ENCODE measurements around the gene TGFBR2. TPM values are rescaled to one million over a fixed set of nuclear protein-coding genes. Genes with fewer than 3 reads are reported as not detected.

Gene TGFBR2
- total and polyA plus RNA-seq, 10 of the 15 experiments (the other 5 are each of a cell fraction or from before 2014, with no cell fraction given) = 0.02 to 0.98 (median 0.18) TPM; not detected in 1

GRCh38 chr3:30604558-30604957 is 1.8 kb upstream of the TGFBR2 start:
- RAD21 ChIA-PET (ENCODE audit: unreplicated experiment) = no interaction called here
- no peak for FAIRE-seq
- in situ Hi-C loops (cut with MboI) = no loop called here

DNA sequence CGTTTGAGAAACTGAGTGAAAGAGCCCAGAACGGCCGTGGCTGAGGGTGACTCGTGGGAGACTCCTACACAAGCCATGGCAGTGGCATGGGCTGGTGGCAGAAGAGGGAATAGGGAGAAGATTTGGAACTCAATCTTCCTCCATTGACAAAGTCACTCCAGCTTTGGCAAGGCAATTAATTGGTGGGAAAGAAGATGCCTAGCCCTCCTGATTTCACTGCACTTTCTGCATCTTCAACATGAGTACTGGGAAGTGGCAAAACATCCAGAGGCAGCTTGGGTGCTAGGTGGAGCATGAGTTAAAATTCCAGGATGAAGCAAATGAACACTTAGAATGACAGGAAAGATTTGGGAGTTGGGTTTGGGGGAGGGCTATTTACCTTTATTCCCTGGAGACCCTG is 1.4 kb upstream of the TGFBR2 start:
- intact Hi-C loops (cut with micrococcal nuclease; ENCODE audit: unreplicated experiment) = no loop called here
- ATAC-seq = no peak
- no peak for DNase-seq (ENCODE audit: low read depth, low spot score)
- no peaks in the 10 kb centered on the region for H3K4me1 ChIP-seq (ENCODE audit: control insufficient read depth, insufficient read depth, low read length)
- H3K4me2 ChIP-seq (ENCODE audit: control insufficient read depth, insufficient read depth) = no peak overlapping the region
- RAD21 ChIA-PET (ENCODE audit: unreplicated experiment) = no interaction called here
- in situ Hi-C loops (cut with MboI) = no loop called here
- peaks cover 0 to 21% of the 10 kb centered on the region in 2 experiments; a peak in 3 of 4 replicates for H3K27me3 ChIP-seq (replicated peaks in 1 of 2; ENCODE audit: control insufficient read depth in 2 of 2, insufficient read depth in 2 of 2, low read length in 1 of 2)
- no peaks in the 10 kb centered on the region for H4K20me1 ChIP-seq (ENCODE audit: control insufficient read depth, insufficient read depth)
- H3K27ac ChIP-seq (ENCODE audit: control insufficient read depth, insufficient read depth) = no peak overlapping the region
- POLR2A ChIA-PET = interaction anchor here (0.6 kb wide), 1 partner anchor 16 kb away, joined by 3 read pairs; no protein-coding TSS in a partner anchor
- no peaks in the 10 kb centered on the region; the same call in 2 of the 3 replicates for H3K9me3 ChIP-seq (replicated peaks; ENCODE audit: control insufficient read depth, insufficient read depth, low read length)
- 18% methylated on average over 4 of the region's 4 CpGs for WGBS (ENCODE audit: insufficient coverage, insufficient replicate concordance, low lambda C conversion rate, missing lambda C conversion rate)
- no peak overlapping the region for H3K9ac ChIP-seq (ENCODE audit: control insufficient read depth, insufficient read depth, low read length)
- BruUV-seq (replicated peaks) = no TSS peak
- no peaks in the 10 kb centered on the region for H3K79me2 ChIP-seq (ENCODE audit: control insufficient read depth, insufficient read depth, low read length)
- CTCF ChIA-PET = no interaction called here
- H3K4me3 ChIP-seq = no peak overlapping the region
- H3K36me3 ChIP-seq (ENCODE audit: control insufficient read depth in 2 of 2, insufficient read depth in 2 of 2, low read length in 1 of 2) = no peaks in the 10 kb centered on the region
- H2AFZ ChIP-seq (ENCODE audit: control insufficient read depth, low read depth, low read length) = no peak overlapping the region
- SMC1A ChIA-PET (ENCODE audit: uncharacterized antibody, unreplicated experiment) = interaction anchor here (0.7 kb wide), 1 partner anchor 9 kb away, joined by 3 read pairs; no protein-coding TSS in a partner anchor
- FAIRE-seq = no peak
- TF ChIP-seq, protein P1, sequence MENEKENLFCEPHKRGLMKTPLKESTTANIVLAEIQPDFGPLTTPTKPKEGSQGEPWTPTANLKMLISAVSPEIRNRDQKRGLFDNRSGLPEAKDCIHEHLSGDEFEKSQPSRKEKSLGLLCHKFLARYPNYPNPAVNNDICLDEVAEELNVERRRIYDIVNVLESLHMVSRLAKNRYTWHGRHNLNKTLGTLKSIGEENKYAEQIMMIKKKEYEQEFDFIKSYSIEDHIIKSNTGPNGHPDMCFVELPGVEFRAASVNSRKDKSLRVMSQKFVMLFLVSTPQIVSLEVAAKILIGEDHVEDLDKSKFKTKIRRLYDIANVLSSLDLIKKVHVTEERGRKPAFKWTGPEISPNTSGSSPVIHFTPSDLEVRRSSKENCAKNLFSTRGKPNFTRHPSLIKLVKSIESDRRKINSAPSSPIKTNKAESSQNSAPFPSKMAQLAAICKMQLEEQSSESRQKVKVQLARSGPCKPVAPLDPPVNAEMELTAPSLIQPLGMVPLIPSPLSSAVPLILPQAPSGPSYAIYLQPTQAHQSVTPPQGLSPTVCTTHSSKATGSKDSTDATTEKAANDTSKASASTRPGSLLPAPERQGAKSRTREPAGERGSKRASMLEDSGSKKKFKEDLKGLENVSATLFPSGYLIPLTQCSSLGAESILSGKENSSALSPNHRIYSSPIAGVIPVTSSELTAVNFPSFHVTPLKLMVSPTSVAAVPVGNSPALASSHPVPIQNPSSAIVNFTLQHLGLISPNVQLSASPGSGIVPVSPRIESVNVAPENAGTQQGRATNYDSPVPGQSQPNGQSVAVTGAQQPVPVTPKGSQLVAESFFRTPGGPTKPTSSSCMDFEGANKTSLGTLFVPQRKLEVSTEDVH (IDR thresholded peaks at IDR 0.05; ENCODE audit: low read depth, partially characterized antibody) = no peak
- no peak for TF ChIP-seq MTA2 (IDR thresholded peaks at IDR 0.05; ENCODE audit: low read depth)
- TF ChIP-seq BCL11A (IDR thresholded peaks at IDR 0.05; ENCODE audit: low read depth, low read length) = no peak
- TF ChIP-seq STAT3 (IDR thresholded peaks at IDR 0.05; ENCODE audit: low read depth, low read length) = no peak
- TF ChIP-seq ATF7 (IDR thresholded peaks at IDR 0.05; ENCODE audit: low read depth) = no peak
- no peak for TF ChIP-seq NBN (IDR thresholded peaks at IDR 0.05)
- TF ChIP-seq MLLT1 (IDR thresholded peaks at IDR 0.05) = no peak
- TF ChIP-seq CREM (IDR thresholded peaks at IDR 0.05; ENCODE audit: low read depth) = no peak

More at GRCh38 chr3:30604558-30604957, 1.8 kb upstream of the TGFBR2 start:
- no peaks in the 10 kb centered on the region for H3K79me2 ChIP-seq (ENCODE audit: control insufficient read depth, insufficient read depth, low read length)
- SMC1A ChIA-PET (ENCODE audit: uncharacterized antibody, unreplicated experiment) = interaction anchor here (0.7 kb wide), 1 partner anchor 8 kb away, joined by 3 read pairs; no protein-coding TSS in a partner anchor
- POLR2A ChIA-PET = interaction anchor here (0.6 kb wide), 1 partner anchor 17 kb away, joined by 3 read pairs; no protein-coding TSS in a partner anchor
- 34% methylated on average over 5 of the region's 5 CpGs for WGBS (ENCODE audit: insufficient coverage, insufficient replicate concordance, low lambda C conversion rate, missing lambda C conversion rate)
- no peaks in the 10 kb centered on the region for H3K4me1 ChIP-seq (ENCODE audit: control insufficient read depth, insufficient read depth, low read length)
- H3K9ac ChIP-seq (ENCODE audit: control insufficient read depth, insufficient read depth, low read length) = no peak overlapping the region
- H3K4me3 ChIP-seq = no peak overlapping the region
- no peak overlapping the region for H3K4me2 ChIP-seq (ENCODE audit: control insufficient read depth, insufficient read depth)
- ATAC-seq = no peak
- no peak for TF ChIP-seq CHD4 (IDR thresholded peaks at IDR 0.05)
- TF ChIP-seq ZNF24 (IDR thresholded peaks at IDR 0.05) = peak; percentile 50; the same call in 1 of the 2 replicates
- H4K20me1 ChIP-seq (ENCODE audit: control insufficient read depth, insufficient read depth) = no peaks in the 10 kb centered on the region
- BruUV-seq (replicated peaks) = no TSS peak
- DNase-seq (ENCODE audit: low read depth, low spot score) = no peak
- no peak overlapping the region for H2AFZ ChIP-seq (ENCODE audit: control insufficient read depth, low read depth, low read length)
- H3K36me3 ChIP-seq (ENCODE audit: control insufficient read depth in 2 of 2, insufficient read depth in 2 of 2, low read length in 1 of 2) = no peaks in the 10 kb centered on the region
- H3K27ac ChIP-seq (ENCODE audit: control insufficient read depth, insufficient read depth) = no peak overlapping the region
- no peaks in the 10 kb centered on the region; the same call in 2 of the 3 replicates for H3K9me3 ChIP-seq (replicated peaks; ENCODE audit: control insufficient read depth, insufficient read depth, low read length)
- CTCF ChIA-PET = no interaction called here
- H3K27me3 ChIP-seq (replicated peaks in 1 of 2; ENCODE audit: control insufficient read depth in 2 of 2, insufficient read depth in 2 of 2, low read length in 1 of 2) = peaks cover 0 to 21% of the 10 kb centered on the region in 2 experiments; a peak in 3 of 4 replicates
- intact Hi-C loops (cut with micrococcal nuclease; ENCODE audit: unreplicated experiment) = no loop called here
